Measurements from ENCODE around the gene NPTX1.

- TF ChIP-seq CTCF (IDR thresholded peaks at IDR 0.05) (no peak), EZH2 (IDR thresholded peaks at IDR 0.05; ENCODE audit: borderline replicate concordance, insufficient read depth, low read depth, low read length, poor library complexity, severe bottlenecking) (no peak)
Observed at GRCh38 chr17:80492343-80493136, 16.1 kb upstream of the NPTX1 start.
